Mucosa of rectum (tissue), 2 donors: Measurements from ENCODE around the gene CGN.

Experiments
- H3K27ac ChIP-seq, 2 donors: one replicate each; pipeline ENCODE4 v1.7.0; 2013; ENCODE audit warnings: inconsistent platforms in 2 of 2, low read depth in 2 of 2, low read length in 2 of 2
- H3K27me3 ChIP-seq, 2 donors: one replicate each; pipeline ENCODE4 v1.7.0; 2013; ENCODE audit warnings: low read length in 2 of 2; ENCODE audit not compliant: control insufficient read depth in 2 of 2, insufficient read depth in 2 of 2
- H3K36me3 ChIP-seq, 2 donors: one replicate each; pipeline ENCODE4 v1.7.0; 2013; ENCODE audit warnings: low read length in 2 of 2; ENCODE audit not compliant: control insufficient read depth in 2 of 2, insufficient read depth in 2 of 2
- H3K4me1 ChIP-seq, 2 donors: one replicate each; pipeline ENCODE4 v1.7.0; 2013; ENCODE audit warnings: low read length in 2 of 2, mild to moderate bottlenecking in 1 of 2; ENCODE audit not compliant: control insufficient read depth in 2 of 2, insufficient read depth in 2 of 2
- H3K4me3 ChIP-seq, 2 donors: one replicate each; pipeline ENCODE4 v1.7.0; 2013; ENCODE audit warnings: low read length in 2 of 2
- H3K9ac ChIP-seq, 2 donors: one replicate each; pipeline ENCODE4 v1.7.0; 2013; ENCODE audit warnings: low read length in 2 of 2, low read depth in 1 of 2, mild to moderate bottlenecking in 1 of 2
- H3K9me3 ChIP-seq, 2 donors: one replicate each; pipeline ENCODE4 v1.7.0; 2013; ENCODE audit warnings: low read length in 2 of 2; ENCODE audit not compliant: control insufficient read depth in 2 of 2
- donor health status: healthy.
- donor health status: Normal muscosa, but diverticular disease.

Gene CGN

GRCh38 chr1:151495316-151495715 lies 15.9 kb upstream of the CGN start:
- H3K9ac ChIP-seq, result no peak overlapping the region
- H3K36me3 ChIP-seq, result no peaks in the 10 kb centered on the region
- no peaks in the 10 kb centered on the region for H3K9me3 ChIP-seq
- H3K4me1 ChIP-seq, result peaks cover 5 to 10% of the 10 kb centered on the region in 2 donors
- H3K27me3 ChIP-seq, result no peaks in the 10 kb centered on the region
- no peak overlapping the region for H3K4me3 ChIP-seq
- no peak overlapping the region for H3K27ac ChIP-seq

DNA sequence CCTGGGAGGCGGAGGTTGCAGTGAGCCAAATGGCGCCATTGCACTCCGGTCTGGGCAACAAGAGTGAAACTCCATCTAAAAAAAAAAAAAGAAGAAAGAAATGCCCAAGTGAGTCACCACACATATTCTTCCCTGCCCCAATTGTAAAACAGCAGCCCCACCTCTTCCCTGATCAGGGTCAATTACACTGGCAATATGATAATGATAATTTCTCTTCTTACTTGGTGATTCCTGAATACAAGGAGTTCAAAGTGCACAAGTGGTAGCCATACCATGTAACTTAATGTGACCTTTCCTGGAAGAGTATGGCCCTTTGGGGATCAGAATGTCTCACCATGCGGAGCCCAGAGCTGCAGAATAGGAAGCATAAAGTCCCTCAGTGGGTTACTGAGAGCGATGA lies 11.8 kb upstream of the CGN start:
- Histone ChIP-seq H3K27me3 (no peaks in the 10 kb centered on the region), H3K27ac (peak overlapping the region; percentile 66 to 72), H3K9me3 (no peaks in the 10 kb centered on the region), H3K4me1 (peaks cover 13 to 23% of the 10 kb centered on the region in 2 donors), H3K9ac (no peak overlapping the region), H3K4me3 (peak overlapping the region in 1 of 2 donors; percentile 22), H3K36me3 (no peaks in the 10 kb centered on the region)

- Histone ChIP-seq H3K9ac (no peak overlapping the region), H3K9me3 (no peaks in the 10 kb centered on the region), H3K4me3 (peak overlapping the region in 1 of 2 donors; percentile 22), H3K27me3 (no peaks in the 10 kb centered on the region), H3K4me1 (peaks cover 13 to 23% of the 10 kb centered on the region in 2 donors), H3K36me3 (no peaks in the 10 kb centered on the region), H3K27ac (peak overlapping the region; percentile 66 to 72)
Measured at GRCh38 chr1:151499930-151500329, 11.3 kb upstream of the CGN start.

DNA sequence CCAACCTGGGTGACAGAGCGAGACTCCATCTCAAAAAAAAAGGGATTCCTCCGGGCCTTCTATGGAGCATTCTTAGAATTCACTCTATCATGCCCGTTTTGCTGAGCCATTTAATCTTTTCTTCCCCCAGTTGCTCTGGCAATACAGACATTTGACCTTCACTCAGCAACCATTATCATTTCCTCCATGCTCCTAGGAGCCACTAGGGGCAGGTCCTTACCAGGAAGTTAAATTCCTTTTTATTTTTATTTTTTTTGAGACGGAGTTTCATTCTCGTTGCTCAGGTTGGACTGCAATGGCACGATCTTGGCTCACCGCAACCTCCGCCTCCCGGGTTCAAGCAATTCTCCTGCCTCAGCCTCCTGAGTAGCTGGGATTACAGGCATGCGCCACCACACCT lies 9.7 kb upstream of the CGN start:
- Histone ChIP-seq H3K4me1 (peaks cover 13 to 23% of the 10 kb centered on the region in 2 donors), H3K9ac (no peak overlapping the region), H3K27ac (peak overlapping the region; percentile 24 to 55), H3K4me3 (no peak overlapping the region), H3K9me3 (no peaks in the 10 kb centered on the region), H3K27me3 (no peaks in the 10 kb centered on the region), H3K36me3 (no peaks in the 10 kb centered on the region)

DNA sequence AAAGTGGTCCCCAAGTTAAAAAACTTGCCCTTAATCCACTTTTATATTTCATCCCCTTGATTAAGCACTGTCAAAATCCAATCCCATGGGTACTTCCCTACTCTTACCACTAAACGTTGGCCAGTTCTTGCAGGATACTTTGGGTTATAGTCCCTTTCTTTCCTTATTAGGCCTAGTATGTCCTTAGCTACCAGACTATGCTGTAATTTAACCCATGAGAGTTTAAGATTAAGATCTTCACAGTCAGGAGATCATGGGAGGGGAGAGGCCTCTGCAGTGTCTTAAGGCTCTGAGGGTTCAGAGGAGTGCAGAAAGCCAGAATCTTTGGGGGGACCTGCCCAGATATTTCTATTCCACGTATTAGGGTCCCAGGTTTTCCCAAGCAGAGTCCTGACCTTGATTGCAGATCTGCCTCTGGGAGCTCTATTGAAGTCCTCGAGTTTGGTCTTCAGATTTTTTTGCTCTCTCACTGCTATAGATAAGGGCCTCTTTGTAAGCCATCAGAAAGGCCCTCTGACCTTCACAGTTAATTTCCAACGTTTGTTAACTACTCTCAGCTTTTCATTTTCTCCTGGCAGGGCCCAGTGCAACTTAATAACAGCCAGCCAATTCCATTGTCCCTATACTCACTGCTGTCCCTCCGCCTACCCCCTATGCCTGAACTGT lies 9.0 kb upstream of the CGN start:
- Histone ChIP-seq H3K27me3 (no peaks in the 10 kb centered on the region), H3K4me3 (no peak overlapping the region), H3K27ac (peak overlapping the region; percentile 24 to 55), H3K9ac (no peak overlapping the region), H3K36me3 (no peaks in the 10 kb centered on the region), H3K4me1 (peaks cover 13 to 23% of the 10 kb centered on the region in 2 donors), H3K9me3 (no peaks in the 10 kb centered on the region)

DNA sequence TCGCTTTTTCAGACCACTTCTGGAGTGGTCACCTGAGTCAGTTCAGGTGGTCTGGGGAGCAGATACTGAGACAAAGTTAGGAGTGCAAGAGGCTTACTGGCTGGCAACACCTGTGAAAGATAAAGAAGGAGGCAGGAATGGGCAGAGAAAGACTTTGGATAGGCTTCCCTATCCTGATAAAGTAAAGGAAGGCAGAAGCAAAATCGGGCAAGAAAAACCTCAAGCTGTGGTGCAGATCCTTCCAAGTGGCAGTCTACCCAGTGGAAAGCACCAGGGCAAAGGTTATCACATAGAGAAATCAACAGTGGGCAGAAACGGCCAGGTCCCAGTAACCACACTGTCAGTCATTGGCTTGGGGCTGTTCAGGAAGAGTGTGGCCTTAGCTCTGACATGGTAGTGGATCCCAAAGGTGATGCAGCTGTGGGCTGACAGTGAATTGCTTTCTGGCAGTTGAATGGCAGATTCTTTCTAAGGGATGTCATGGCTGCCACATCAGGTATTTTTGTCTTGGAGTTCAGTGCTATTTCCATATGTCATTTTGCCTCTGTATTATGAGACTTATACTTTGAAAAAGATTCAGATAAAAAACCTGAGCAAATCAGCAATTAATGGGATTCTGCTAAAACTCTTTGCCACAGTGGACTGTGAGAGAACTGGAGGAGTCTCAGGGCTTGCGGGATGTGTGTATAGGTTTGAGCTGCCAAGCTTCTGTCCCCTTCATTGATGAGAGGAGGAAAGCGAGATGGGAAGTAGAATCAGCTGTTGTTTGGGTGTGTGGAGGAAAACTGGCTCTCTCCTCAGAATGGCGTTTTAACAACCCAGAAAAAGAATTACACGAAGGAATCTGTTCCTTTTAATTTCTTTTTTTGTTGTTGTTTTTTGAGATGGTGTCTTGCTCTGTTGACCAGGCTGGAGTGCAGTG lies 8.1 kb upstream of the CGN start:
- Histone ChIP-seq H3K9me3 (no peaks in the 10 kb centered on the region), H3K27me3 (no peaks in the 10 kb centered on the region), H3K4me3 (no peak overlapping the region), H3K27ac (peak overlapping the region; percentile 5 to 24), H3K4me1 (peaks cover 13 to 23% of the 10 kb centered on the region in 2 donors), H3K36me3 (no peaks in the 10 kb centered on the region), H3K9ac (no peak overlapping the region)

DNA sequence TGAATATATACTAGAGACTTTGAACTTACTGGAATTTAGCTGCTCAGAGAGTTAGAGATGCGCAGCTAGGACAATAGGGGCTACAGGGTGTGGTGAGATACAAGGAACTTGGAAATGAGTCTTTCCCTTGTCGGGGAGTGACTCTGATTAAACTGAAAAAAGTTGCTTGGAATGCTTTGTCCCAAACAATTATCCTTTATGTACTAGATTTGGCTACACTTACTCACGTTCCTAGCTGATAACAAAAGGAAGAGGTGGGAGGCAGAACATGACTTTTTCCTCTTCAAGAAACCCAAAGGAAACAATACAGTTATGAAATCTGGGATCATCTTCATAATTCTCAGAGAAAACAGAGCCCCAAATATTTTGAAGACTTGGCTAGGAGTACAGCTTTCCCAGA lies 6.9 kb upstream of the CGN start:
- no peak overlapping the region for H3K27ac ChIP-seq
- no peak overlapping the region for H3K9ac ChIP-seq
- H3K27me3 ChIP-seq, result no peaks in the 10 kb centered on the region

GRCh38 chr1:151504759-151505158 lies 6.4 kb upstream of the CGN start:
- no peak overlapping the region for H3K4me3 ChIP-seq
- no peaks in the 10 kb centered on the region for H3K9me3 ChIP-seq
- H3K4me1 ChIP-seq, result peaks cover 15 to 21% of the 10 kb centered on the region in 2 donors
- H3K27me3 ChIP-seq, result no peaks in the 10 kb centered on the region
- no peak overlapping the region for H3K9ac ChIP-seq
- H3K27ac ChIP-seq, result no peak overlapping the region
- H3K36me3 ChIP-seq, result no peaks in the 10 kb centered on the region

More for the DNA sequence above, 6.9 kb upstream of the CGN start:
- no peak overlapping the region for H3K4me3 ChIP-seq
- H3K9me3 ChIP-seq, result no peaks in the 10 kb centered on the region
- H3K36me3 ChIP-seq, result no peaks in the 10 kb centered on the region
- H3K4me1 ChIP-seq, result peaks cover 14 to 23% of the 10 kb centered on the region in 2 donors

DNA sequence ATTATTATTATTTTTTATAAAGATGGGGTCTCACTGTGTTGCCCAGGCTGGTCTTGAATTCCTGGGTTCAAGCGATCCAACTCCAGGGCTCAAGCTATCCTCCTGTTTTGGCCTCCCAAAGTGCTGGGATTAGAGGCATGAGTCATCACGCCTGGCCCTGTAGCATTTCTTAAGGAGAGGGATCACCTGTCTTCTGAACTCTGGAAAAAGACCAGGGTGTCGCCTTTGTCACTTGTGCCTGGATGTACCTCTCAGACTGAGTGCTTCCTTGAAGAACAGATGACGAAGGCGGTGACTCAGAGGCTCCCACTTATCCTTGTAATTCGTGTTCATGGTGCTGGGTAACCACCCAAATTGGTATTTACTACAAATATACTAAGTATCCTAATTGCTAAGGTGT lies 2.4 kb upstream of the CGN start:
- peaks cover 27 to 28% of the 10 kb centered on the region in 2 donors for H3K4me1 ChIP-seq
- no peaks in the 10 kb centered on the region for H3K9me3 ChIP-seq
- H3K27ac ChIP-seq, result peak overlapping the region; percentile 96 to 97
- H3K9ac ChIP-seq, result peak overlapping the region in 1 of 2 donors; percentile 23
- no peaks in the 10 kb centered on the region for H3K36me3 ChIP-seq
- no peak overlapping the region for H3K4me3 ChIP-seq
- no peaks in the 10 kb centered on the region for H3K27me3 ChIP-seq

GRCh38 chr1:151509350-151510019 lies 1.7 kb upstream of the CGN start:
- Histone ChIP-seq H3K36me3 (no peaks in the 10 kb centered on the region), H3K4me1 (peaks cover 32 to 34% of the 10 kb centered on the region in 2 donors), H3K9me3 (no peaks in the 10 kb centered on the region), H3K27ac (peak overlapping the region; percentile 96 to 97), H3K9ac (peak overlapping the region in 1 of 2 donors; percentile 23), H3K27me3 (no peaks in the 10 kb centered on the region), H3K4me3 (peak overlapping the region; percentile 15 to 31)
